Ishikawa (cell line): Measurements from ENCODE around the gene PHLDB3.

Experiments used
- CEBPB ChIP-seq: IDR thresholded peaks from 2 replicates; pipeline ENCODE4 v1.6.1; 2012
- RAD21 ChIP-seq: IDR thresholded peaks from 2 replicates; pipeline ENCODE4 v1.6.1; 2012; ENCODE audit warnings: low read depth
- TAF1 ChIP-seq: IDR thresholded peaks from 2 replicates; pipeline ENCODE4 v1.6.1; 2012; ENCODE audit warnings: low read depth, mild to moderate bottlenecking
- YY1 ChIP-seq: IDR thresholded peaks from 2 replicates; pipeline ENCODE4 v1.6.1; 2012; ENCODE audit warnings: low read depth
- ZBTB7A ChIP-seq: IDR thresholded peaks from 2 replicates; pipeline ENCODE4 v1.6.1; 2012; ENCODE audit warnings: low read depth
- TF ChIP-seq, protein P1 (sequence below): IDR thresholded peaks from 2 replicates; pipeline ENCODE4 v1.6.1; 2012; ENCODE audit warnings: low read depth, mild to moderate bottlenecking
- TF ChIP-seq, protein P2 (sequence below): IDR thresholded peaks from 2 replicates; pipeline ENCODE4 v1.6.1; 2012

DNA sequence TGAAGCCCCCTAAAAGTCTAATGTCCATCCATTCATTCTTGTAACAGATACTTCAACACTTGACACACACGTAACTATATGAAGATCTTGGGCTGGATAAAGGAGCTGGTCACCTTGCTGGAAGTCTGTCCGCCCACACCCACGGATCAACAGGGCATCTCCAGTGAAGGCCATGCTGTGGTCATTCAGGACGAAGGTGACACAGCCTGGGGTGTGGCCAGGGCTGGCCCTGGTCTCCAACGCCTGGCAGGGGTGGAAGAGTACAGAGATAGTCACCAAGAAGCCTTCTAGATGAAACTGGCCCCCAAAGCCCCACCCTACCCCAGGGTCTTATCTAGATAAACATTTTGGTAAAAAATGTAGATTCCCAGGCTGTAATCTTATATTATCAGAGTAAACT lies 6.8 kb upstream of the PHLDB3 start:
- TF ChIP-seq TAF1 (no peak), YY1 (no peak), CEBPB (no peak), RAD21 (no peak), ZBTB7A (no peak)
- TF ChIP-seq, protein P1, sequence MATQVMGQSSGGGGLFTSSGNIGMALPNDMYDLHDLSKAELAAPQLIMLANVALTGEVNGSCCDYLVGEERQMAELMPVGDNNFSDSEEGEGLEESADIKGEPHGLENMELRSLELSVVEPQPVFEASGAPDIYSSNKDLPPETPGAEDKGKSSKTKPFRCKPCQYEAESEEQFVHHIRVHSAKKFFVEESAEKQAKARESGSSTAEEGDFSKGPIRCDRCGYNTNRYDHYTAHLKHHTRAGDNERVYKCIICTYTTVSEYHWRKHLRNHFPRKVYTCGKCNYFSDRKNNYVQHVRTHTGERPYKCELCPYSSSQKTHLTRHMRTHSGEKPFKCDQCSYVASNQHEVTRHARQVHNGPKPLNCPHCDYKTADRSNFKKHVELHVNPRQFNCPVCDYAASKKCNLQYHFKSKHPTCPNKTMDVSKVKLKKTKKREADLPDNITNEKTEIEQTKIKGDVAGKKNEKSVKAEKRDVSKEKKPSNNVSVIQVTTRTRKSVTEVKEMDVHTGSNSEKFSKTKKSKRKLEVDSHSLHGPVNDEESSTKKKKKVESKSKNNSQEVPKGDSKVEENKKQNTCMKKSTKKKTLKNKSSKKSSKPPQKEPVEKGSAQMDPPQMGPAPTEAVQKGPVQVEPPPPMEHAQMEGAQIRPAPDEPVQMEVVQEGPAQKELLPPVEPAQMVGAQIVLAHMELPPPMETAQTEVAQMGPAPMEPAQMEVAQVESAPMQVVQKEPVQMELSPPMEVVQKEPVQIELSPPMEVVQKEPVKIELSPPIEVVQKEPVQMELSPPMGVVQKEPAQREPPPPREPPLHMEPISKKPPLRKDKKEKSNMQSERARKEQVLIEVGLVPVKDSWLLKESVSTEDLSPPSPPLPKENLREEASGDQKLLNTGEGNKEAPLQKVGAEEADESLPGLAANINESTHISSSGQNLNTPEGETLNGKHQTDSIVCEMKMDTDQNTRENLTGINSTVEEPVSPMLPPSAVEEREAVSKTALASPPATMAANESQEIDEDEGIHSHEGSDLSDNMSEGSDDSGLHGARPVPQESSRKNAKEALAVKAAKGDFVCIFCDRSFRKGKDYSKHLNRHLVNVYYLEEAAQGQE = no peak
- TF ChIP-seq, protein P2, sequence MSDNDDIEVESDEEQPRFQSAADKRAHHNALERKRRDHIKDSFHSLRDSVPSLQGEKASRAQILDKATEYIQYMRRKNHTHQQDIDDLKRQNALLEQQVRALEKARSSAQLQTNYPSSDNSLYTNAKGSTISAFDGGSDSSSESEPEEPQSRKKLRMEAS = no peak
